Endometrial microvascular endothelial cells (primary cell): ENCODE results near the gene PPP2R2C. TPM values are rescaled to one million over a fixed set of nuclear protein-coding genes. Genes with fewer than 3 reads are reported as not detected.

Experiments
- in situ Hi-C: cut with HindIII; loops from 2 replicates; pipeline ENCODE4 v1.10.0; 2017; ENCODE audit warnings: low sequenced_read_pairs, low pct_unique_long_range_greater_than_20kb; ENCODE audit errors: inconsistent ontology term
- total RNA-seq: library from RNA; depleted of rRNA; stranded (reverse); fragments of >200 nt; gene quantifications from one replicate; pipeline ENCODE4 v1.2.3, GENCODE V29; 2015; ENCODE audit errors: inconsistent ontology term

PPP2R2C gene
- total RNA-seq, 1 donor from 2014 or later, result not detected

GRCh38 chr4:6471307-6472007 is 957 bp downstream of the PPP2R2C start:
- in situ Hi-C loops, result no loop called here

GRCh38 chr4:6470502-6471306 is 1.7 kb downstream of the PPP2R2C start:
- in situ Hi-C loops, result no loop called here

- in situ Hi-C loops, result no loop called here
Observed at GRCh38 chr4:6469898-6470501, 2.4 kb downstream of the PPP2R2C start.

DNA sequence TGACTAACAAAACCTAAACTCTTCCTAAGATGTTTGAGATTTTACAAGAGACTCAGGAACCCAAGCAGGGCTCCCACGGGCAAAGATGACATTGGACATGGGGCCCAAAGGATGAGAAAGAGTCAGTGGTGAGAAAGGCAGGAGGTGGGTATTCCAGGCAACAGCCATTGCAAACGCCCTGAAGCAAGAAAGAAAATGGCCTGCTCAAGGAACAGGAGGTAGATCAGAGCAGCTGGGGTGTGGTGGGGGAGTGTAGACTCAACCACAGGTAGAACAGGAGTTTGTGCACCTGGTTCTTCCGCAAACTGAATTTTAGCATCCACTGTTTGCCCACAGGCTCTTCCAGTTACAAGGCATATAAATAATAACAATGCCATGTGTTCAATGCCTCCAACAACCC is 3.3 kb downstream of the PPP2R2C start:
- in situ Hi-C loops, result no loop called here

GRCh38 chr4:6468376-6468775 is 4.0 kb downstream of the PPP2R2C start:
- in situ Hi-C loops, result no loop called here

DNA sequence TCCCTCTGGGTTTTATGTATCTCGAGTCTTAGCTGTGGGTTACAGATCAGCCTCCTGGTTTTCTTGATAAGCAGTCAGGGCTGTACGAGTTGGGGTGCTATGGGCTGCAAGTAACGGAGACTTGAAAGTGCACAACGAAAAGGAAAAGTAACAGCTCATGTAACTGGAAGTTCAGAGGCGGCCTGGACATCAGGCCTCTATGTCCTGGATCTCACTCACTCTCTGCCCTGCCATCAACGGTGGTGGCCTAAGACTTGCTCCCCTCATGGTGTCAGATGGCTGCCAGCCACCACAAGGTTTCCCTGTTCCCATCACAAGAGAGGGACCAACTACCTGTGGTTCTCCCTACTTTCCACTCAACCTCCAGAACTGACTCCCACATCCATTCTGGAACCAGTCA is 4.8 kb downstream of the PPP2R2C start:
- in situ Hi-C loops, result no loop called here

GRCh38 chr4:6466756-6467381 is 5.5 kb downstream of the PPP2R2C start:
- in situ Hi-C loops, result no loop called here

GRCh38 chr4:6465955-6466354 is 6.5 kb downstream of the PPP2R2C start:
- in situ Hi-C loops, result no loop called here

DNA sequence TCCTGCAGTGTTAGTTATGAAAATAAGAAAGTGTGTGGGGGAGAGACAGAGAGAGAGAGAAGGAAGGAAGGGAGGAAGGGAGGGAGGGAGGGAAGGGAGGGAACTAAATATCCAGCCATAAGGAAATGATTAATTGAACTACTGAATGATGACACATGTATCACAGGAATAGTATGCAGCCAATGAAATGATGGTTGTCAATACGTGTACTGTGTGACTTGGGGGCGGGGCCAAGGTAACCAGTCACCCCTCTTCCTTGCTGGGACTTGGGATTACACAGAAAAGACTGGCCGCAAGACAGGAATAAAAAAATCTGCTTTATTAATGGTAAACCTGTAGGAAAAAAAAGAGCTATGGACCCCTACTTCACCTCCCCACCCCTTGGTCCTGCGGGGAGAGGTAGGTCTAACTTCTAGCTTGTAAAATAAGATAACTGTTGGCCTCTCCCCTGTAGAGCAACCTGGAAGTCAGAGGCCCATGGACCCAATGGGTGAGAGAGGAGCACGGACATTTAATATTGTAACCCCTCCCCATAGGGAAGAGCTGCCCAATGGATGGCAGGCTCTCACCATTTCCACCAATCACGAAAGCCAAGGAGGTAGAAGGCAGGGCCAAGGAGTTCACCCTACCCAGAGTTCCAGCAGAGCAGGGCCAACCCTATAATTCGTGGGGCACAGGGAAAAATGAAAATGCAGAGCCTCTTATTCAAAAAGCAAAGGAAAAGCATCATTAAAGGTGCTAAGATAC is 7.4 kb downstream of the PPP2R2C start:
- in situ Hi-C loops, result no loop called here

DNA sequence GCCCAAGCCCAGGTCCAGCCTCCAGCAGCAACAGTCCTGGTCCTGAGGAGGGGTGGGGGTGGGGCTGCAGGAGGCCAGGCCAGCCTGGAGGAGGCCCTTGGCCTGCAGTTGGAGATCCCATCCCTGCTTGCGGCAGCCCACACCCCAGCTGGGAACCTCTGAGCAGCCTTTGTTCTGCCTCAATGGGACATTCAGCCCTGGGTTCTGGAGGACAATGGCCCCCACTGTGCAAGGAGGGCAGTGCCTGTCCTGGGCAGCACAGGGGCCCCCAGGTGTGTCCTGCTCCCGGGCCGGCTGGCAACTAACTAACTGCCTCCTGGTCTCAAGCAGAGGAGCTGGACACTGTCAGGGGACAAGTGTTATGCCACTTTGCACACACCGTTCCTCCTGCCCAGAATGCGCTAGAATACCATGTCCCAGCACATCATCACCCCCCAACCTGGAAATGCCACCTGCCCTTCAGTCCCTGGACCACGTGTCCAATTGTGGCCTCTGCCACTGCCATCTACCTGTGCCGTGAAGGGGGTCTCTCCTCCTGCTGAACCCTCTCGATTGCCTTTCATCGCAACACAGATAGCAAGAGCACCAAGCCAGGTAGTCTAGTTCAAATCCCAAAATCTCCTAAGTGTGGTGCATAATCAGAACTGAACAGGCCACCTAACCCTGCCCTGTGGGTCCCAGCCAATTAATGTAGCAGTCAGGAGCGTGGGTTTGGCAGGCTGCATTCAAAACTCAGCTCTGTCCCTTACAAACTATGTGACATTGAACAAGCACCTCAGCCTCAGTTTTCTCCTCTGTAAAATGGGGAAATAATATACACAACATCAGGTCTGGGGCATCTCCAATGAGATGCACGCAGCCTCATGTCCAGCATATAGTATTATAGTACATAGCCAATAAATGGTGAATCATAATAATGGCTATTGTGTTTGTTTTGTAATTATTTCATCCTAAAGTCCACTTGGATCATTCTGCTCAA is 8.8 kb downstream of the PPP2R2C start:
- in situ Hi-C loops, result no loop called here

DNA sequence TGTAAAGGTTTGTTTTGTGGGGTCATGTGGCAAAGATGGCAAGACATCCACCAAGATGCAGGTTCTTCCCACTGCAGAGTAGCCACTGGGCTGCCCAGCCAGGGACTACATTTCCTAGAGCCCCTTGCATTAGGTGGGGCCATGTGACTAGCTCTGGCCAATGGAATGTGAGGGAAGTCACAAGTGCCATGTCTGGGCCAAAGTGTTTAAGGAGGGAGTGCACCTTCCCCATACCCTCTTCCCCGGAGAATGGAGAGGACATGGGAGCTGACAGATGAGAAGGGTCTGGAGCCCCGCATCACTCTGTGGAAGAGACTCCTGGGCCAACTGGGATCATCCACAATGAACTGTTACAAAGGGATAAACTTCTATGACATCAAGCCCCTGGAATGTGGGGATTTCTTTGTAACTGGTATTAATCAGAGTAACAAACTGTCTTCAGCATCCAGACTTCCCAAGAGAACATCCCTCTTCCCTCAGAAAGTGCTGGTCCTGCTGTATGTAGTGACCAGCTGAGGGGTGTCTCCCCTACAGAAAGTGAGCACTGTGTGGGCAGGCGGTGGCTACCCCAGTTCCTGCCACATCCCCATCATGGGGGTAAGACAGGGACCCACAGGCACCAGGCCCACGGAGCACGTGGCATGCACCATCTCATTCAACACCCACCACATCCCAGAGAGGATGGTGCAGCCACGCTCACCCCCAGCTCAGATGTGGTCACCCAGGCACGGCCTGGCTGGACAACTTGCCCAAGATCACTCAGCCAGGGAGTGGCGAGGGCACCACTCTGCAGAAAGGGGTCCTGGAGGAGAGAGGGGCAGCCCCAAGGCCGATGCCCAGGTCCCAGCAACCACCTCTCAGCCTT is 10.9 kb downstream of the PPP2R2C start:
- in situ Hi-C loops, result no loop called here

GRCh38 chr4:6460876-6461275 is 11.5 kb downstream of the PPP2R2C start:
- in situ Hi-C loops, result no loop called here

- in situ Hi-C loops, result no loop called here
Observed at GRCh38 chr4:6458528-6458927, 13.9 kb downstream of the PPP2R2C start.

- in situ Hi-C loops, result no loop called here
Observed at GRCh38 chr4:6456450-6456849, 16.0 kb downstream of the PPP2R2C start.

GRCh38 chr4:6454112-6454910 is 18.1 kb downstream of the PPP2R2C start:
- in situ Hi-C loops, result no loop called here

GRCh38 chr4:6453688-6453990 is 18.8 kb downstream of the PPP2R2C start:
- in situ Hi-C loops, result no loop called here
